IMR-90 (cell line): Measurements from ENCODE around the gene SH3BP4. TPM values are rescaled to one million over a fixed set of nuclear protein-coding genes. Genes with fewer than 3 reads are reported as not detected.

Experiments
- ATAC-seq: fragments of 200-7000 bp; cut with Tn5 transposase; 2 replicates; pipeline ENCODE4 v1.9.1; 2020; ENCODE audit warnings: low read depth, mild to moderate bottlenecking, moderate library complexity
- BruUV-seq: library from RNA; stranded (reverse); fragments of 400-500 nt; replicated peaks from 2 replicates; lab custom pipeline; 2021; lab: Mats Ljungman, UMichigan
- CTCF ChIA-PET: fragments of 300-600 bp; formaldehyde crosslinking; extraction: SDS; loops from one replicate; lab custom pipeline; 2021; ENCODE audit warnings: antibody characterized with exemption; lab: Yijun Ruan, JAX
- POLR2A ChIA-PET: fragments of 300-600 bp; sonication (Branson Sonifier 250); formaldehyde crosslinking; loops from one replicate; lab custom pipeline; 2022; ENCODE audit warnings: antibody characterized with exemption; ENCODE audit not compliant: unreplicated experiment; lab: Charles Lee
- DNase-seq: peaks from one replicate; pipeline ENCODE4 v3.0.0; 2013
- H2AFZ ChIP-seq: replicated peaks from 2 replicates; pipeline ENCODE3; 2013; ENCODE audit warnings: low read length, mild to moderate bottlenecking; ENCODE audit not compliant: poor library complexity
- H2AK5ac ChIP-seq: 2 replicates; pipeline ENCODE4 v1.6.1; 2013; ENCODE audit warnings: low read depth, low read length, inconsistent platforms
- H2AK9ac ChIP-seq: replicated peaks from 2 replicates; pipeline ENCODE3; 2013; ENCODE audit warnings: mild to moderate bottlenecking, low read depth, low read length, moderate library complexity; ENCODE audit not compliant: poor library complexity
- H2BK120ac ChIP-seq: 2 replicates; pipeline ENCODE4 v1.6.1; 2013; ENCODE audit warnings: low read depth, low read length, inconsistent platforms
- H2BK15ac ChIP-seq: 3 replicates; pipeline ENCODE4 v1.6.1; 2013; ENCODE audit warnings: low read depth, low read length, inconsistent platforms
- H2BK20ac ChIP-seq: 2 replicates; pipeline ENCODE4 v1.6.1; 2013; ENCODE audit warnings: low read depth, mild to moderate bottlenecking, inconsistent platforms, low read length, moderate library complexity
- H2BK5ac ChIP-seq: 2 replicates; pipeline ENCODE4 v1.6.1; 2013; ENCODE audit warnings: mild to moderate bottlenecking, low read depth, low read length, inconsistent platforms; ENCODE audit not compliant: poor library complexity, severe bottlenecking
- H3K14ac ChIP-seq: replicated peaks from 2 replicates; pipeline ENCODE4 v1.6.1; 2013; ENCODE audit warnings: low read depth, low read length, inconsistent platforms
- H3K18ac ChIP-seq: 2 replicates; pipeline ENCODE4 v1.6.1; 2013; ENCODE audit warnings: low read depth, low read length, control low read depth
- H3K23ac ChIP-seq: 2 replicates; pipeline ENCODE4 v1.6.1; 2013; ENCODE audit warnings: low read depth, low read length, inconsistent platforms
- H3K27ac ChIP-seq: 2 replicates; pipeline ENCODE4 v1.5.1; 2013; ENCODE audit warnings: mild to moderate bottlenecking, control low read depth, low read length; ENCODE audit not compliant: insufficient read depth
- H3K27me3 ChIP-seq: 2 replicates; pipeline ENCODE4 v1.6.1; 2013; ENCODE audit warnings: low read length; ENCODE audit not compliant: control insufficient read depth, insufficient read depth
- H3K36me3 ChIP-seq: 2 replicates; pipeline ENCODE4 v1.6.1; 2013; ENCODE audit warnings: low read length, mixed read lengths; ENCODE audit not compliant: control insufficient read depth, insufficient read depth
- H3K4ac ChIP-seq: 2 replicates; pipeline ENCODE4 v1.6.1; 2013; ENCODE audit warnings: low read depth, low read length, inconsistent platforms
- H3K4me1 ChIP-seq: 2 replicates; pipeline ENCODE4 v1.6.1; 2013; ENCODE audit warnings: low read length, mixed read lengths; ENCODE audit not compliant: control insufficient read depth, insufficient read depth
- H3K4me2 ChIP-seq: 2 replicates; pipeline ENCODE4 v1.6.1; 2013; ENCODE audit warnings: low read depth, mild to moderate bottlenecking, control low read depth, low read length, moderate library complexity
- H3K4me3 ChIP-seq: 2 replicates; pipeline ENCODE4 v1.5.1; 2013; ENCODE audit warnings: low read depth, mild to moderate bottlenecking, control low read depth, low read length, moderate library complexity; ENCODE audit not compliant: insufficient read depth
- H3K56ac ChIP-seq: 2 replicates; pipeline ENCODE4 v1.6.1; 2013; ENCODE audit warnings: low read length, inconsistent platforms; ENCODE audit not compliant: insufficient read depth; ENCODE audit errors: extremely low read depth
- H3K79me1 ChIP-seq, 2 experiments: 2 replicates each; pipeline ENCODE4 v1.6.1; 2013; ENCODE audit warnings: low read length in 2 of 2, inconsistent platforms in 1 of 2, low read depth in 1 of 2
- H3K9ac ChIP-seq: 2 replicates; pipeline ENCODE4 v1.6.1; 2013; ENCODE audit warnings: low read depth, low read length, control low read depth
- H3K9me1 ChIP-seq: 2 replicates; pipeline ENCODE4 v1.6.1; 2013; ENCODE audit warnings: low read length, inconsistent platforms; ENCODE audit not compliant: insufficient read depth
- H3K9me3 ChIP-seq: 2 replicates; pipeline ENCODE4 v1.6.1; 2013; ENCODE audit warnings: low read length; ENCODE audit not compliant: control insufficient read depth, insufficient read depth
- H4K20me1 ChIP-seq: 2 replicates; pipeline ENCODE4 v1.6.1; 2013; ENCODE audit warnings: low read length, inconsistent platforms; ENCODE audit not compliant: insufficient read depth
- H4K5ac ChIP-seq: 2 replicates; pipeline ENCODE4 v1.6.1; 2013; ENCODE audit warnings: mild to moderate bottlenecking, low read depth, low read length, control low read depth
- H4K8ac ChIP-seq, 2 experiments: 2 replicates each; pipeline ENCODE4 v1.6.1; 2013; ENCODE audit warnings: low read depth in 2 of 2, low read length in 2 of 2, control low read depth in 1 of 2, inconsistent platforms in 1 of 2
- H4K91ac ChIP-seq: 2 replicates; pipeline ENCODE4 v1.6.1; 2013; ENCODE audit warnings: low read depth, low read length, inconsistent platforms; ENCODE audit not compliant: insufficient read depth
- BHLHE40 ChIP-seq: fragments of 150-350 bp; IDR thresholded peaks from 2 replicates; pipeline ENCODE4 v1.6.1; 2016; ENCODE audit warnings: mild to moderate bottlenecking, low read depth, low read length
- CEBPB ChIP-seq: IDR thresholded peaks from 2 replicates; pipeline ENCODE4 v1.6.1; 2012; ENCODE audit warnings: low read depth, low read length, improper control_type of control experiment
- CHD1 ChIP-seq: IDR thresholded peaks from 2 replicates; pipeline ENCODE4 v1.6.1; 2012; ENCODE audit warnings: low read depth, low read length, improper control_type of control experiment
- CTCF ChIP-seq: conservative IDR thresholded peaks from 2 replicates; pipeline ENCODE4 v1.5.1; 2012; ENCODE audit warnings: mild to moderate bottlenecking, low read depth, low read length, improper control_type of control experiment
- MAFK ChIP-seq: IDR thresholded peaks from 2 replicates; pipeline ENCODE4 v1.6.1; 2012; ENCODE audit warnings: low read depth, low read length, improper control_type of control experiment
- MAZ ChIP-seq: IDR thresholded peaks from 2 replicates; pipeline ENCODE4 v1.6.1; 2012; ENCODE audit warnings: low read depth, mild to moderate bottlenecking, low read length, improper control_type of control experiment, moderate library complexity, borderline replicate concordance
- MXI1 ChIP-seq: IDR thresholded peaks from 2 replicates; pipeline ENCODE4 v1.6.1; 2012; ENCODE audit warnings: low read depth, mild to moderate bottlenecking, low read length, moderate library complexity, borderline replicate concordance
- NFE2L2 ChIP-seq: fragments of 150-350 bp; IDR thresholded peaks from 2 replicates; pipeline ENCODE4 v1.6.1; 2016; ENCODE audit warnings: low read depth, mild to moderate bottlenecking, low read length
- POLR2A ChIP-seq: IDR thresholded peaks from 2 replicates; pipeline ENCODE4 v1.6.1; 2012; ENCODE audit warnings: mild to moderate bottlenecking, low read depth, low read length
- RAD21 ChIP-seq: IDR thresholded peaks from 2 replicates; pipeline ENCODE4 v1.6.1; 2012; ENCODE audit warnings: low read length, improper control_type of control experiment
- RCOR1 ChIP-seq: IDR thresholded peaks from 2 replicates; pipeline ENCODE4 v1.6.1; 2012; ENCODE audit warnings: mild to moderate bottlenecking, low read length, improper control_type of control experiment; ENCODE audit not compliant: insufficient replicate concordance
- RFX5 ChIP-seq: IDR thresholded peaks from 2 replicates; pipeline ENCODE4 v1.8.0; 2012; ENCODE audit warnings: low read depth, mild to moderate bottlenecking, low read length, moderate library complexity
- SMC3 ChIP-seq: fragments of 150-350 bp; IDR thresholded peaks from 2 replicates; pipeline ENCODE4 v1.6.1; 2016; ENCODE audit warnings: low read depth, mild to moderate bottlenecking, antibody characterized with exemption, low read length, moderate library complexity
- whole genome bisulfite sequencing, 2 experiments: methylation state at CpG; one replicate each; pipeline versions ENCODE4 v1.1.5 to v1.1.7; 2013; ENCODE audit warnings: missing lambda C conversion rate in 2 of 2; ENCODE audit not compliant: insufficient read length in 1 of 2; ENCODE audit errors: extremely low coverage in 2 of 2; 5-methylcytosine and 5-hydroxymethylcytosine counted together
- dilution Hi-C: fragments of 300-500 bp; cut with HindIII; formaldehyde crosslinking; loops from one replicate; pipeline ENCODE4 v1.14.3; 2018; ENCODE audit warnings: low sequenced_read_pairs; ENCODE audit not compliant: unreplicated experiment
- in situ Hi-C: fragments of 300-500 bp; cut with MboI; formaldehyde crosslinking; loops from 3 replicates; pipeline ENCODE4 v1.14.3; 2019; ENCODE audit warnings: low sequenced_read_pairs, inconsistent platforms, mixed read lengths
- intact Hi-C: fragments of 100-400 bp; cut with micrococcal nuclease; formaldehyde crosslinking; loops from 2 replicates; pipeline ENCODE4 v1.10.0; 2022
- polyA plus RNA-seq, 3 experiments: library from polyadenylated mRNA; depleted of rRNA; stranded (reverse); fragments of >200 nt; gene quantifications; 2 replicates each; pipeline ENCODE4 v1.2.3, GENCODE V29; 2012; ENCODE audit warnings: low replicate concordance in 1 of 3
- total RNA-seq: library from RNA; depleted of rRNA; stranded (reverse); fragments of >200 nt; gene quantifications from 2 replicates; pipeline ENCODE4 v1.2.3, GENCODE V29; 2012
- TF ChIP-seq, protein P1 (sequence below): fragments of 150-350 bp; IDR thresholded peaks from 2 replicates; pipeline ENCODE4 v1.6.1; 2017; ENCODE audit warnings: mild to moderate bottlenecking, antibody characterized with exemption, low read length, low read depth

SH3BP4 gene
- total and polyA plus RNA-seq, 2 of the 4 experiments (the other 2 are of a cell fraction): 104 to 122 TPM

DNA sequence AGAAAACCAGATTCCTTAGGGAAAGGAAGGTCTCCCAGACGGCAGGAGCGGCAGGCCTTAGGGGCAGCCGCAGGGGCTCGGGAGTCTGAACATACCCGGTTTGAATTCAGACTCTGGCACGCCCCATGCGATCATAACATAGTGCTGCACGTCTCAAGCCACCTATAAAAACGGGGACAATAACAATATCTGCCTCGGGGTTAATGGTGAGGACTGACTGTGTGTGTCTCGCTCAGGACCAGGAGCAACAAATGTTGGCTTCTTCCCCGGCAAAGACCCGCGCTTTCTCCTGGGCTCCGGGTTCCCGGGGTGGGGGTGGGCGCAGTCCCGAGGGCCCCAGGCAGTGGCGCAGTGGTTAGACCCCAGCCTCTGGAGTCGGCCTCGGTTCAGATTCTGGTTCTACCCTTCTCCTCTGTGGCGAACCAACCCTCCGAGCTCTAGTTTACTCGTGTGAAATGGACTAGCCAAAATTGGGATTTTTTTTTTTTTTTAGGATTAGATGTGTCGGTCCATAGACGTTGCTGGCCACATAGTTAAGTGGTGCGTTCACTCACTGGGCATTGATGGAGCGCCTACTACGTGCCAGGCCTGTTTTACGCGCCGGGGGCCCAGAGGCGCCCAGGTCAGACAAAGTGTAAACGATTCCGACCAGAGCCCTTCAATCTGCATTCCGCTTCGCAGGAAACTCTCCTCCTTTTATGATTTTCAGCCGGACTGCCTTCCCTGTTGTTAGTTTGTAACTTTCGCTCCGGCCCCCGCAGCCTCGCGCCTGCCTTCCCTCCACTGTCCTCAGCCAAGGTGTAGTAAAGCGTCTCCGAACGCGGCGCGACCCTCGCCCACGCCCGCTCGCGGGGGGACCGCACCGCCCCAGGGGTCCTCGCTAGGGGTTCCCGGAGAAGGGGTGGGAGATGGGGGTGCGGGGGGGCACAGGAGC lies 820 bp upstream of the SH3BP4 start:
- peak overlapping the region; percentile 97 for H2BK120ac ChIP-seq
- peaks cover 20% of the 10 kb centered on the region for H3K9me1 ChIP-seq
- intact Hi-C loops (loop anchor here (1.0 to 2.0 kb wide), 5 partner anchors 128 to 387 kb away; no protein-coding TSS in a partner anchor), in situ Hi-C loops (loop anchor here (10.0 kb wide), 1 partner anchor 154 kb away; no protein-coding TSS in a partner anchor), dilution Hi-C loops (no loop called here)
- H3K36me3 ChIP-seq: peaks cover 13% of the 10 kb centered on the region
- H2AFZ ChIP-seq: peak overlapping the region; percentile 50
- H3K79me1 ChIP-seq: peaks cover 13 to 23% of the 10 kb centered on the region in 2 experiments; a peak in 3 of 4 replicates
- H2BK5ac ChIP-seq: peak overlapping the region; percentile 97
- H3K4me1 ChIP-seq: peaks cover 31% of the 10 kb centered on the region
- H2AK5ac ChIP-seq: peak overlapping the region; percentile 95
- H4K91ac ChIP-seq: peak overlapping the region; percentile 95
- H3K18ac ChIP-seq: peak overlapping the region; percentile 82
- 3% methylated on average over 8 of the region's 59 CpGs; no CpG with 5 or more reads in 1 of the 2 experiments for WGBS, 2 experiments
- ATAC-seq (peak; percentile 4), DNase-seq (peak; percentile 64)
- H3K9me3 ChIP-seq: no peaks in the 10 kb centered on the region
- CTCF ChIA-PET: interaction anchor here (0.6 to 0.8 kb wide), 4 partner anchors 99 to 182 kb away, joined by 3 to 4 read pairs (median 3); no protein-coding TSS in a partner anchor
- peak overlapping the region; percentile 98 for H3K9ac ChIP-seq
- H3K27ac ChIP-seq: peak overlapping the region; percentile 99
- peak overlapping the region; percentile 65 for H3K4me3 ChIP-seq
- H4K5ac ChIP-seq: peak overlapping the region; percentile 96
- H4K8ac ChIP-seq: peak overlapping the region; percentile 42 to 91
- peak overlapping the region; percentile 92 for H2BK20ac ChIP-seq
- TSS peak; percentile 78 for BruUV-seq
- H3K14ac ChIP-seq: peak overlapping the region; percentile 81
- POLR2A ChIA-PET: interaction anchor here (0.6 to 1.0 kb wide), 2 partner anchors 71 to 277 kb away, joined by 3 to 8 read pairs; no protein-coding TSS in a partner anchor
- peak overlapping the region; percentile 93 for H3K4me2 ChIP-seq
- H2BK15ac ChIP-seq: peak overlapping the region; percentile 77; the same call in 2 of the 3 replicates
- no peaks in the 10 kb centered on the region for H3K27me3 ChIP-seq
- peak overlapping the region; percentile 97 for H3K4ac ChIP-seq
- peak overlapping the region; percentile 91 for H3K56ac ChIP-seq
- H2AK9ac ChIP-seq: peak overlapping the region; percentile 63
- peaks cover 30% of the 10 kb centered on the region for H4K20me1 ChIP-seq
- peak overlapping the region; percentile 87 for H3K23ac ChIP-seq
- TF ChIP-seq, protein P1, sequence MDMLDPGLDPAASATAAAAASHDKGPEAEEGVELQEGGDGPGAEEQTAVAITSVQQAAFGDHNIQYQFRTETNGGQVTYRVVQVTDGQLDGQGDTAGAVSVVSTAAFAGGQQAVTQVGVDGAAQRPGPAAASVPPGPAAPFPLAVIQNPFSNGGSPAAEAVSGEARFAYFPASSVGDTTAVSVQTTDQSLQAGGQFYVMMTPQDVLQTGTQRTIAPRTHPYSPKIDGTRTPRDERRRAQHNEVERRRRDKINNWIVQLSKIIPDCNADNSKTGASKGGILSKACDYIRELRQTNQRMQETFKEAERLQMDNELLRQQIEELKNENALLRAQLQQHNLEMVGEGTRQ: no peak
- TF ChIP-seq RCOR1: no peak
- TF ChIP-seq CHD1: no peak
- no peak for TF ChIP-seq BHLHE40
- peak; percentile 10; the same call in 1 of the 2 replicates for TF ChIP-seq MAZ
- TF ChIP-seq POLR2A: peak; percentile 86
- no peak for TF ChIP-seq CTCF
- TF ChIP-seq NFE2L2: no peak
- no peak for TF ChIP-seq SMC3
- no peak for TF ChIP-seq CEBPB
- TF ChIP-seq RAD21: 0 out of 2 replicates have a peak, but pooled peaks have one; percentile 9
- no peak for TF ChIP-seq MXI1
- TF ChIP-seq RFX5: no peak
- no peak for TF ChIP-seq MAFK
